Liver (tissue), 9 donors: ENCODE measurements around the gene CACNA1C. TPM values are rescaled to one million over a fixed set of nuclear protein-coding genes. Genes with fewer than 3 reads are reported as not detected.

Experiments
- DNase-seq: peaks from one replicate; pipeline ENCODE4 v3.0.0-alpha.2; 2017; ENCODE audit warnings: low spot score
- H3K27ac ChIP-seq, 2 donors: one replicate each; pipeline ENCODE4 v1.7.0; 2013; ENCODE audit warnings: inconsistent platforms in 2 of 2, low read length in 2 of 2, control low read depth in 1 of 2, low read depth in 1 of 2, mild to moderate bottlenecking in 1 of 2
- H3K27me3 ChIP-seq, 4 donors: one replicate each; pipeline versions ENCODE4 v1.6.1 to v1.7.0; 2013; ENCODE audit warnings: low read length in 3 of 4, inconsistent platforms in 1 of 4, mild to moderate bottlenecking in 1 of 4, moderate library complexity in 1 of 4; ENCODE audit not compliant: control insufficient read depth in 4 of 4, insufficient read depth in 4 of 4
- H3K36me3 ChIP-seq, 4 donors: one replicate each; pipeline versions ENCODE4 v1.6.1 to v1.7.0; 2013; ENCODE audit warnings: low read length in 3 of 4, mild to moderate bottlenecking in 3 of 4, low read depth in 1 of 4, moderate library complexity in 1 of 4; ENCODE audit not compliant: control insufficient read depth in 4 of 4, insufficient read depth in 3 of 4
- H3K4me1 ChIP-seq, 4 donors: one replicate each; pipeline versions ENCODE4 v1.6.1 to v1.7.0; 2013; ENCODE audit warnings: low read length in 3 of 4, mild to moderate bottlenecking in 3 of 4, moderate library complexity in 1 of 4; ENCODE audit not compliant: control insufficient read depth in 4 of 4, insufficient read depth in 4 of 4
- H3K4me3 ChIP-seq, 3 donors: one replicate each; pipeline versions ENCODE4 v1.6.1 to v1.7.0; 2013; ENCODE audit warnings: low read length in 3 of 3, control low read depth in 1 of 3, low read depth in 1 of 3, mild to moderate bottlenecking in 1 of 3
- H3K9ac ChIP-seq, 2 donors: one replicate each; pipeline ENCODE4 v1.7.0; 2013; ENCODE audit warnings: low read length in 2 of 2, mild to moderate bottlenecking in 2 of 2, moderate library complexity in 2 of 2, control low read depth in 1 of 2, low read depth in 1 of 2
- H3K9me3 ChIP-seq, 4 donors: one replicate each; pipeline versions ENCODE4 v1.6.1 to v1.7.0; 2013; ENCODE audit warnings: low read length in 3 of 4; ENCODE audit not compliant: control insufficient read depth in 4 of 4
- ATF3 ChIP-seq: IDR thresholded peaks from 2 replicates; pipeline ENCODE4 v1.6.1; 2016; ENCODE audit warnings: antibody characterized with exemption
- FOXA1 ChIP-seq: IDR thresholded peaks from 2 replicates; pipeline ENCODE4 v1.6.1; 2016; ENCODE audit warnings: antibody characterized with exemption
- GABPA ChIP-seq, 2 donors: IDR thresholded peaks in 1 of 2; conservative IDR thresholded peaks in 1 of 2; 2 replicates each; pipeline ENCODE4 v1.6.1; 2016; ENCODE audit warnings: antibody characterized with exemption in 2 of 2, mild to moderate bottlenecking in 1 of 2, moderate library complexity in 1 of 2
- MAX ChIP-seq: IDR thresholded peaks from 2 replicates; pipeline ENCODE4 v1.6.1; 2016; ENCODE audit warnings: antibody characterized with exemption
- NR2F2 ChIP-seq: IDR thresholded peaks from 2 replicates; pipeline ENCODE4 v1.6.1; 2016; ENCODE audit warnings: antibody characterized with exemption
- RAD21 ChIP-seq, 2 donors: IDR thresholded peaks; 2 replicates each; pipeline ENCODE4 v1.6.1; 2016; ENCODE audit warnings: antibody characterized with exemption in 2 of 2, mild to moderate bottlenecking in 2 of 2
- REST ChIP-seq: IDR thresholded peaks from 2 replicates; pipeline ENCODE4 v1.6.1; 2016; ENCODE audit warnings: antibody characterized with exemption, mild to moderate bottlenecking
- SP1 ChIP-seq: IDR thresholded peaks from 2 replicates; pipeline ENCODE4 v1.6.1; 2018; ENCODE audit warnings: antibody characterized with exemption, mild to moderate bottlenecking
- TAF1 ChIP-seq: conservative IDR thresholded peaks from 2 replicates; pipeline ENCODE4 v1.6.1; 2016; ENCODE audit warnings: antibody characterized with exemption, mild to moderate bottlenecking
- YY1 ChIP-seq: IDR thresholded peaks from 2 replicates; pipeline ENCODE4 v1.6.1; 2016; ENCODE audit warnings: antibody characterized with exemption, mild to moderate bottlenecking
- ZBTB33 ChIP-seq: IDR thresholded peaks from 2 replicates; pipeline ENCODE4 v1.6.1; 2016; ENCODE audit warnings: antibody characterized with exemption
- WGBS: extraction: QIAGEN DNeasy Blood & Tissue Kit; methylation state at CpG from one replicate; pipeline ENCODE4 v1.1.7; 2013; 5-methylcytosine and 5-hydroxymethylcytosine counted together
- polyA plus RNA-seq, 2 donors: library from polyadenylated mRNA; stranded (reverse) in 1 of 2; unstranded in 1 of 2; fragments of 200-250 nt in 1 of 2; fragments of >200 nt in 1 of 2; fragmentation: Nextera tagmentation in 1 of 2; extraction: Ambion mirVana in 1 of 2; gene quantifications; one replicate each; pipeline versions ENCODE4 v1.2.1 to v1.2.3, GENCODE V29; 2013 to 2015
- total RNA-seq, 2 donors: library from RNA; depleted of rRNA; stranded (reverse); fragments of >200 nt; gene quantifications; one replicate each; pipeline ENCODE4 v1.2.3, GENCODE V29; 2014
- donor health status: healthy.
- donor health status: healthy.
- donor health status: healthy.
- donor health status: healthy.
- donor health status: healthy.

The CACNA1C gene
- total and polyA plus RNA-seq, 4 donors = 0.23 to 1.9 (median 0.41) TPM

- H3K9me3 ChIP-seq = no peaks in the 10 kb centered on the region
- H3K27me3 ChIP-seq = peaks cover 0 to 2% (median 0%) of the 10 kb centered on the region in 4 donors
- no peak overlapping the region for H3K27ac ChIP-seq
- H3K4me3 ChIP-seq = no peak overlapping the region
- no peak overlapping the region for H3K9ac ChIP-seq
- no peak for TF ChIP-seq GABPA (IDR thresholded peaks at IDR 0.05 in 1 of 2, conservative IDR thresholded peaks at IDR 0.05 in 1 of 2)
- no peaks in the 10 kb centered on the region for H3K4me1 ChIP-seq
- H3K36me3 ChIP-seq = no peaks in the 10 kb centered on the region
- no peak for DNase-seq
- WGBS = 95% methylated on average over 8 of the region's 8 CpGs
Observed at GRCh38 chr12:2413301-2413700, 360.5 kb downstream of the CACNA1C start.

- Histone ChIP-seq H3K9ac (no peak overlapping the region), H3K4me1 (no peaks in the 10 kb centered on the region), H3K27me3 (peaks cover 0 to 2% (median 0%) of the 10 kb centered on the region in 4 donors), H3K27ac (peak overlapping the region in 1 of 2 donors; percentile 31), H3K4me3 (no peak overlapping the region), H3K9me3 (no peaks in the 10 kb centered on the region), H3K36me3 (no peaks in the 10 kb centered on the region)
- TF ChIP-seq MAX (no peak), REST (no peak), RAD21 (IDR thresholded peaks at IDR 0.05) (peak; percentile 9 to 13), NR2F2 (peak; percentile 69), GABPA (IDR thresholded peaks at IDR 0.05 in 1 of 2, conservative IDR thresholded peaks at IDR 0.05 in 1 of 2) (no peak), FOXA1 (no peak)
- WGBS = 71% methylated on average over 13 of the region's 13 CpGs
- no peak for DNase-seq
Observed at GRCh38 chr12:2413999-2414792, 361.4 kb downstream of the CACNA1C start.

GRCh38 chr12:2414810-2415567, 362.2 kb downstream of the CACNA1C start:
- WGBS = 89% methylated on average over 19 of the region's 19 CpGs

More at GRCh38 chr12:2414810-2415567, 362.2 kb downstream of the CACNA1C start:
- no peak for TF ChIP-seq SP1
- TF ChIP-seq TAF1 = no peak
- no peak for TF ChIP-seq NR2F2
- TF ChIP-seq ZBTB33 = no peak
- no peak for TF ChIP-seq YY1
- TF ChIP-seq ATF3 = no peak
- no peak for TF ChIP-seq REST
- no peak for TF ChIP-seq GABPA (IDR thresholded peaks at IDR 0.05 in 1 of 2, conservative IDR thresholded peaks at IDR 0.05 in 1 of 2)
- Histone ChIP-seq H3K9ac (no peak overlapping the region), H3K9me3 (no peaks in the 10 kb centered on the region), H3K4me3 (no peak overlapping the region), H3K4me1 (no peaks in the 10 kb centered on the region), H3K27me3 (peaks cover 0 to 2% (median 0%) of the 10 kb centered on the region in 4 donors), H3K36me3 (no peaks in the 10 kb centered on the region), H3K27ac (no peak overlapping the region)
- DNase-seq = no peak
